H1 (cell line): ENCODE measurements around the gene DIPK1C. TPM values are rescaled to one million over a fixed set of nuclear protein-coding genes. Genes with fewer than 3 reads are reported as not detected.

ENCODE experiments used
- RXRA ChIP-seq: IDR thresholded peaks from 2 replicates; pipeline ENCODE4 v1.6.1; 2011; ENCODE audit warnings: low read depth, mild to moderate bottlenecking, low read length, moderate library complexity; ENCODE audit not compliant: insufficient read depth
- SIRT6 ChIP-seq: IDR thresholded peaks from one replicate; pipeline ENCODE4 v1.7.1; 2012; ENCODE audit warnings: low read length, inconsistent platforms
- SP1 ChIP-seq: IDR thresholded peaks from 2 replicates; pipeline ENCODE4 v1.6.1; 2011; ENCODE audit warnings: low read depth, low read length
- SRF ChIP-seq: IDR thresholded peaks from 2 replicates; pipeline ENCODE4 v1.6.1; 2011; ENCODE audit warnings: mild to moderate bottlenecking, low read depth, low read length, moderate library complexity
- TAF7 ChIP-seq: optimal IDR thresholded peaks from 2 replicates; pipeline ENCODE3; 2011; ENCODE audit warnings: low read depth, mild to moderate bottlenecking, inconsistent platforms, low read length, moderate library complexity, borderline replicate concordance
- YY1 ChIP-seq: IDR thresholded peaks from 2 replicates; pipeline ENCODE4 v1.6.1; 2011; ENCODE audit warnings: low read depth, mild to moderate bottlenecking, low read length
- polyA plus RNA-seq, 7 experiments: library from polyadenylated mRNA; depleted of rRNA in 3 of 7; stranded (reverse) in 5 of 7; unstranded in 2 of 7; fragments of >200 nt in 5 of 7; fragments of 200-250 nt in 2 of 7; gene quantifications; 1 replicate in 5 of 7; 2 replicates in 1 of 7; 4 replicates in 1 of 7; pipeline versions ENCODE4 v1.2.1 to v1.2.3, GENCODE V29; 2011 to 2013; ENCODE audit warnings: missing spikeins in 2 of 7, mixed read lengths in 2 of 7
- total RNA-seq: library from RNA; stranded (reverse); fragmentation: NEBNext Ultra II Directional; extraction: Animal tissue kit (Norgen Biotek cat#: 25700); gene quantifications from 2 replicates; pipeline ENCODE4 v1.2.1, GENCODE V29; 2021
- TF ChIP-seq, protein P1 (sequence below): IDR thresholded peaks from 2 replicates; pipeline ENCODE4 v1.6.1; 2012; ENCODE audit warnings: low read length, inconsistent platforms
- TF ChIP-seq, protein P2 (sequence below): IDR thresholded peaks from 2 replicates; pipeline ENCODE4 v1.6.1; 2012; ENCODE audit warnings: inconsistent platforms

Gene DIPK1C
- total and polyA plus RNA-seq, 2 of the 8 experiments (the other 6 are each of a cell fraction or from before 2014, with no cell fraction given): 0.08 TPM; not detected in 1

DNA sequence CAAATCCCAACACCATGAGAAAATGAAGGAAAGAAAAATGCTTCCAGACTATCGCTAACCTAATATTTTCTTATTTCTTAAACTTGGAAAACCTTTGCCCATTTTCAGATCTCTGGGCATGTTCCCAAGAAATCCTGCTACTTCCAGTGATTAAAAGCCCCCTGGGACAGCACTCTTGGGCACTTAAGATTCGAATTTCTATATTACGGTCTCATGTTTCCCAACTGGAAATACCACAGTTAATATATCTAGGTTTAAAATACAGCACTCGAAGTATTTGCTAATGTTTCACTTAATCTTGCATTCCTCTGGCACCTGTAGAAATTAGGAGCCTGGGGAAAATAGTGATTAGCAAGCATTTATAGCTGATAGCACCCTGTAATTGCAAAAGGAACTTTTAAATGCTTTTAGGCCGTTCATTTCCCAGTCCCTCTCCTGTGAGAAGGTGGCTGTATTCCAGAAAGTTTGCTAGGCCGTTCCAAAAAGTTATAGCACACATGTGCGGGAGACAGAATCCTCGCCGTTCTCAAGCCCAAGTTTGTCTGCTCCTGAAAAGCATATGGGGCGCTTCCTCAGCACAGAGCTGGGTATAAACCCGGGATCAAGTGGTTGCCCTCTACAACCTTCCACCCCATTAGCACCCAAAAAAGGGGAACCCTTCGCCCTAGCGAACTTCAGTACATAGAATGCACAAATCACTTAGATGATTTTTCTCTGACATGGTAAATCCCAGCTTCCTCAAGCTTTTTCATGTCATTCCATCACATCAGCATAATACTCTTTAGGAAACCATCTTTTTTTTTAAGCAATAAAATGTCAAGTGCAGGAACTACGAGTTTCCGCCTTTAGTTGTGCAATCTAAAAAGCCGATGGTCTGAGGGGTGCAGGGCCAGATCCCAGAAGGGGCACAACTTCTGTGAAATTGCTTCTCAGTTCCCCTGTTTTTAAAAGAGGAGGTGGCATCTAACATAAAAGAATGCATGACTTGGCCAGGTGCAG is 60.6 kb downstream of the DIPK1C start (continued):
- TF ChIP-seq SRF: no peak
- no peak for TF ChIP-seq YY1
- TF ChIP-seq TAF7: no peak
- TF ChIP-seq RXRA: no peak
- TF ChIP-seq, protein P1, sequence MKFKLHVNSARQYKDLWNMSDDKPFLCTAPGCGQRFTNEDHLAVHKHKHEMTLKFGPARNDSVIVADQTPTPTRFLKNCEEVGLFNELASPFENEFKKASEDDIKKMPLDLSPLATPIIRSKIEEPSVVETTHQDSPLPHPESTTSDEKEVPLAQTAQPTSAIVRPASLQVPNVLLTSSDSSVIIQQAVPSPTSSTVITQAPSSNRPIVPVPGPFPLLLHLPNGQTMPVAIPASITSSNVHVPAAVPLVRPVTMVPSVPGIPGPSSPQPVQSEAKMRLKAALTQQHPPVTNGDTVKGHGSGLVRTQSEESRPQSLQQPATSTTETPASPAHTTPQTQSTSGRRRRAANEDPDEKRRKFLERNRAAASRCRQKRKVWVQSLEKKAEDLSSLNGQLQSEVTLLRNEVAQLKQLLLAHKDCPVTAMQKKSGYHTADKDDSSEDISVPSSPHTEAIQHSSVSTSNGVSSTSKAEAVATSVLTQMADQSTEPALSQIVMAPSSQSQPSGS: no peak
- TF ChIP-seq, protein P2, sequence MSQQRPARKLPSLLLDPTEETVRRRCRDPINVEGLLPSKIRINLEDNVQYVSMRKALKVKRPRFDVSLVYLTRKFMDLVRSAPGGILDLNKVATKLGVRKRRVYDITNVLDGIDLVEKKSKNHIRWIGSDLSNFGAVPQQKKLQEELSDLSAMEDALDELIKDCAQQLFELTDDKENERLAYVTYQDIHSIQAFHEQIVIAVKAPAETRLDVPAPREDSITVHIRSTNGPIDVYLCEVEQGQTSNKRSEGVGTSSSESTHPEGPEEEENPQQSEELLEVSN: no peak
- TF ChIP-seq SP1: no peak
- no peak for TF ChIP-seq SIRT6
- TF ChIP-seq, all 59 proteins: peak for 0
